Activated T-helper 1 cell treated with anti-CD3 and anti-CD28 coated beads, Interleukin-12 subunit alpha, Interleukin-12 subunit beta, Interleukin-2, Interleukin-4 antibody, amounts not matched to agents 30 ng/mL and 10 ng/mL and 1 ng/mL, durations not matched to agents 14 hours and 24 hours and 36 hours (primary cell): ENCODE results near the gene BCR. TPM values are rescaled to one million over a fixed set of nuclear protein-coding genes. Genes with fewer than 3 reads are reported as not detected.
A peak's percentile ranks its signal among the peaks of the same experiment; 100 is the strongest.

ENCODE experiments used
- DNase-seq: peaks from one replicate; pipeline ENCODE4 v3.0.0; 2021; ENCODE audit warnings: low spot score
- H3K27ac Mint-ChIP-seq: one replicate; pipeline ENCODE4 v1.8.0; 2021; ENCODE audit warnings: mild to moderate bottlenecking, mixed read lengths
- H3K27me3 Mint-ChIP-seq: one replicate; pipeline ENCODE4 v1.8.0; 2022; ENCODE audit warnings: mild to moderate bottlenecking, moderate library complexity, mixed read lengths; ENCODE audit not compliant: insufficient read depth
- H3K36me3 Mint-ChIP-seq: one replicate; pipeline ENCODE4 v1.8.0; 2021; ENCODE audit warnings: low read depth, mixed read lengths
- H3K4me1 Mint-ChIP-seq: one replicate; pipeline ENCODE4 v1.8.0; 2021; ENCODE audit warnings: low read depth, mixed read lengths
- H3K4me3 Mint-ChIP-seq: one replicate; pipeline ENCODE4 v1.8.0; 2021; ENCODE audit warnings: mild to moderate bottlenecking, moderate library complexity, mixed read lengths
- H3K9me3 Mint-ChIP-seq: one replicate; pipeline ENCODE4 v1.8.0; 2021; ENCODE audit warnings: mixed read lengths
- intact Hi-C: fragments of 100-400 bp; cut with micrococcal nuclease; formaldehyde crosslinking; loops from one replicate; pipeline ENCODE4 v1.15.1; 2024
- total RNA-seq: library from RNA; stranded (reverse); gene quantifications from 2 replicates; pipeline ENCODE4 v1.2.3, GENCODE V29; 2022

BCR gene
- total RNA-seq, 1 donor from 2014 or later = 56.8 TPM

DNA sequence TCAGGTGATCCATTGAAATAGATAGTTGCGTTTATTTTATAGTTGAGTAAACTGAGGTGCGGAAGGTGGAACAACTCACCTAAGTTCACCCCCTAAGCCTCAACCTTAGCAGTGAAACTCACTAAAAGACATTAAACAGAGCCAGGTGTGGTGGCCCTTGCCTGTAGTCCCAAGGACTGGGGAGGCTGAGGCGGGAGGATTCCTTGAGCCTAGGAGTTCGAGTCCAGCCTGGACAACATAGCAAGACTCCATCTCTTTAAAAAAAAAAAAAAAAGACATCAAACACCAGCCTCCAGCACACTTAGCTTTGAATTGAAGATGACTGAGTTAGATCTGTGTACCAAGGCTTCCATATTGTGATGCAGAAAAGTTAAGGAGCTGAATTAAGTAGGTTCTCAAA lies 35.9 kb upstream of the BCR start:
- no peak overlapping the region for H3K4me3 Mint-ChIP-seq
- intact Hi-C loops = loop anchor here (5.0 kb wide), 2 partner anchors 72 to 277 kb away; partner anchors contain the start of gene GNAZ

DNA sequence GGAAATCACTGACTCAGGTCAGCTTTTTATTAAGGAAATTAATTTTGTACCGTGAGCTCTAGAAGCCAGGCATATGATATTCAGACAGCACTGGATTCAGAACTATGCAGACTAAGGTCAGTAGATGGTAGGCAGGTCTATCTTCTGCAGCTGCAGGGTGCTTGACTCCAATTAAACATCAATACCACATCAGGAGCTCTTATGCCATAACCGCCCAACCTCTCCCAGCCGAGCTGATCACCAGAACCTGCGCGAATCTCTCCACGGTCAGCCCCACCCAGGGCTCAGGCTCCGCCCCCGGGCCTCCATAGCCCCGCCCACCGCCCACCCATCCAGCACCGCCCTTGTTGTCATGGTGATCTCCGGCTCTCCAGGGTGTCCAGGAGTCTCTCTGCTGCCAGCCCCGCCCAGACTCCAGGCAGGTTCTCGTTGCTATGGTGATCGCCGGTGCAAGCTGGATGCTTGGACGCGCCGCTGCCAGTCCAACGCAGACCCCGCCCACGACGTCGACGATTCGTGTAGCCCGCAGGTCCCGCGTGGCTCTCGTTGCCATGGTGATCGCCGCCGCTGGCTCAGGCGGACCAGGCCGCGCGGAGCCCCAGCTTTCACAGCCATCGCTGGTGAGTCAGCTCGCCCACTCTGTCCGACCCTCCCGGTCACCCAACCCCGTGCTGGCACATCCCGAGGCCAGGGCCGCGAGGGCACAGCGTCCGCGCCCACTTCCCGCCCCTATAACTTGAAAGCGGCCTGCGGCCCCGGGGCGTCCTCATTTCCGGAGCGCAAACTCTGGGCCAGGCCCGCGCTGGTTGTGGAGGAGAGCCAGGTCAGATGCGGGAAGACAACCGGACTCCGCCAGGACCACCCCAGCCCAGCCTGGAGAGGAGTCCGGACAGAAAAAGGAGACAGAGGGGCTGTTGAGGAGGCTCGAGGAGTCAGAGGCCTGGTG lies 35.1 kb upstream of the BCR start, which contains the start of gene RAB36:
TSS of gene RAB36 (plus strand) at position 546 of the 946 bp plus-strand sequence. CDS start 1,140 bp downstream, outside the sequence.
- H3K27me3 Mint-ChIP-seq = peaks cover 6% of the 10 kb centered on the region
- intact Hi-C loops = loop anchor here (5.0 kb wide), 2 partner anchors 73 to 278 kb away; partner anchors contain the start of gene GNAZ
- H3K27ac Mint-ChIP-seq = peak within 1 kb of the TSS; percentile 70
- no peaks in the 10 kb centered on the region for H3K9me3 Mint-ChIP-seq
- peak within 1 kb of the TSS; percentile 72 for H3K4me3 Mint-ChIP-seq
- DNase-seq = peak; percentile 86
- H3K36me3 Mint-ChIP-seq = no peaks in the 10 kb centered on the region
- H3K4me1 Mint-ChIP-seq = peaks cover 23% of the 10 kb centered on the region

More for the DNA sequence above, 35.9 kb upstream of the BCR start:
- Mint-ChIP-seq H3K27me3 (peaks cover 6% of the 10 kb centered on the region), H3K36me3 (no peaks in the 10 kb centered on the region), H3K4me1 (peaks cover 23% of the 10 kb centered on the region), H3K27ac (no peak overlapping the region), H3K9me3 (no peaks in the 10 kb centered on the region)
- no peak for DNase-seq

DNA sequence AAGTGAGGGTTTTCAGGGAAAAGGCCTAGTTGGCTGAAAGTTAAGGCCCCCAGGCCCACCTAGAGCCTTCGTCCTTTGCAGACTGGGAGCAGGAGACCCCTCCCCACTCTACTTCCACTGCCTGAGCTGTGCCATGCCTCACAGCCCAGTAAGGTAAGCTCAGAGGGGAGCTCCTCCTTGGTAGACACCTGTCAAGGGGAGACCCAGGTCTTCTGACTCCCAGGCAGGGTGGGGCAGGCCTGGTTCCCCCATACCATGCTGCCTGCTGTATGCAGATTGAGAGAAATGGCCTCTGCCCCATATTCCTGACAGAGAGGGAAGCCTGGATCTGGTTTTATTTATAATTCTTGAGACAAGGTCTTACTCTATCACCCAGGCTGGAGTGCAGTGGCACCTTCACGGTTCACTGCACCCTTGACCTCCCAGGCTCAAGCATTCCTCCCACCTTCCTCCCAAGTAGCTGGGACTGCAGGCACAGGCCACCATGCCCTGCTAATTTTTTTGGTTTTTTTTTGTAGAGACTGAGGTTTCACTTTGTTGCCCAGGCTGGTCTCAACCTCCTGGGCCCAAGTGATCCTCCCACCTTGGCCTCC lies 34.3 kb upstream of the BCR start:
- no peak for DNase-seq
- Mint-ChIP-seq H3K4me1 (peaks cover 23% of the 10 kb centered on the region), H3K27ac (no peak overlapping the region), H3K9me3 (no peaks in the 10 kb centered on the region), H3K36me3 (no peaks in the 10 kb centered on the region), H3K27me3 (peaks cover 6% of the 10 kb centered on the region), H3K4me3 (peak overlapping the region; percentile 72)
- intact Hi-C loops = no loop called here

DNA sequence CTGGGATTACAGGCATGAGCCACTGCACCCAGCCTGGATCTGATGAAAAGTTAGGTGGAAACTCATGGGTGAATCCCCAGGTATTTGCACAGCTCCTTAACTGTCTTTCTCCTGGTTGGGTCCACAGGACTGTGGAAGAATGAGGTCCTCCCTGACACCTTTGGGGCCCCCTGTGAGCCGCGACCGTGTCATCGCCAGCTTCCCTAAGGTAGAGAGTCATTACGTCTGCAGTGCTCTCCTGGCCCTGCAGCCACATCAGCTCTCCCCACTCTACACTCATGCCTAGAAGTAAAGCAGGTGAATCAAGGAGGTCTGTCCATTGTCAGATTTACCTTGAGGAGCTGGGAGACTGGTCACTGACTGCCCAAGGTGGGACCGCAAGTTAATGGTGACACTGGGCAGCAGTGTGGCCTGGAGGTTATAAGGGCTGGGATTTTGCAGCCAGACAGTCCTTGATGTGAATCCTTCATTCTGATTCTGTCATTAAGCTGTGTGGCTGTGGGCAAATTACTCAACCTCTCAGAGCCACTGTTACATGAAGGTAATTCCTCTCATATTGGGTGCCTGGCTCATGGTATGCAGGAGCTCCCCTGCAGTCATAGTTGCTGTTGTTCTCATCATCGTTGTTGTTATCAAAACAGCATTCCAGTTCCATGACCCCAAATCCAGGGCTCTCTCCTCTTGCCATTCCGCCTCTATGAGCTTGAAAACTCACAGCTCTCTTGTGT lies 33.7 kb upstream of the BCR start:
- Mint-ChIP-seq H3K36me3 (no peaks in the 10 kb centered on the region), H3K9me3 (no peaks in the 10 kb centered on the region), H3K4me3 (no peak overlapping the region), H3K4me1 (peaks cover 19% of the 10 kb centered on the region), H3K27ac (no peak overlapping the region), H3K27me3 (peaks cover 6% of the 10 kb centered on the region)
- intact Hi-C loops = no loop called here
- DNase-seq = no peak

DNA sequence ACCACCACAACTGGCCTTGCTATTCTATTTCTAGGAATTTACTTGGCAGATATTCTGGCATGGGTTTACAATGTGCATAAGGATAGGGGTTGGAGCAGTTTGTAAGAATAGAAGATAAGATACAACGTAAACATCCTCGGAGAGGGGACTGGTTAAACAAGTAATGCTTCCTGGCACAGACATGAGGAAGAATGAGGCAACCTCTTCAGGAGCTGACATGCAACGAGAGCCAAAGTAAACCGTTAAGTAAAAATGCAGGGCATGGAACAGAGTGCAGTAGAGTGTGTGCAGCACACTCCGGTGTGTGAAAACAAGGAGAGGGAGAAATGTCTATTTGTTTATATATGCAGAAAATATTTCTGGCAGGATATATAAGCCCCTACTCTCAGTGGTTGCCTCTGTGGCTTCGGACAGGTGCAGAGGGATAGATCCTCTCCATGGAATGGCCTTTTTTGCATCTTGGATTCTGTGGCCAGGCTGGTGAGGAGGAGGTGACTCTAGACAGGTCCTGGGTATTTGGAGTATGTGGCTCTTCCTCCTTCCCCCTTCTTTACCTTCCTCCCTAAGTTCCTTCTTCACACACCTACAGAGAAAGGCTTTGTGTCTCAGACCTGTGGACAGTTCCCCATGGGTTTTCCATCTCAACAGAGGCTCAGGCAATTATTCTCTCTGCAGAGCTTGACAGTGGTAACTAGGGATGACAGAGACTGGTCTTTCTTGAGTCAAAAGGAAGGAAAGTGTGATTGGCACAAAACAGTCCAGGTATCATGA lies 32.5 kb upstream of the BCR start:
- intact Hi-C loops = no loop called here
- Mint-ChIP-seq H3K27me3 (peaks cover 6% of the 10 kb centered on the region), H3K4me1 (peaks cover 9% of the 10 kb centered on the region), H3K9me3 (no peaks in the 10 kb centered on the region), H3K27ac (no peak overlapping the region), H3K4me3 (no peak overlapping the region), H3K36me3 (no peaks in the 10 kb centered on the region)
- no peak for DNase-seq

DNA sequence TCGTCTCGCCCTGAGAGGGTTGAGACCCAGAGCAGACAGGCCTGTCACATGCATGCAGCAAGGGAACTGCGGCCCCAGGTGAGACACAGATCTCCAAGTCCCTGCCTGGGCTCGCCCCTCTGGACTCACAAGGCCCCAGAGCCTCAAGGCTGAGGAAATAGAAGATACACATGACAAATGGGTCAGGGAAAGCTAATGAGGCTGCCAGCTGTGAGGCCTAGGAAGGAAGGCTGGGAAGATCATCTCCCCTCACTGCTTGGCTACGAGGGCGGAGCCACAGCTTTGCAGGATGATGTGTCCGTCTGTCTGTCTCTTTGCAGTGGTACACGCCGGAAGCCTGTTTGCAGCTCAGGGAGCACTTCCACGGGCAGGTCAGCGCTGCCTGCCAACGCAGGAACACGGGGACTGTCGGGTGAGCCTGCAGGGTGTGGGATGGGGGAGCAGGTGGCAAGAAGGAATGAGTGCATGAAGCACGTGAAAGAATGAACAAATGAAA lies 30.5 kb upstream of the BCR start:
- DNase-seq = no peak
- Mint-ChIP-seq H3K4me1 (peaks cover 7% of the 10 kb centered on the region), H3K36me3 (no peaks in the 10 kb centered on the region), H3K27me3 (peaks cover 6% of the 10 kb centered on the region), H3K4me3 (no peak overlapping the region), H3K9me3 (no peaks in the 10 kb centered on the region), H3K27ac (no peak overlapping the region)
- intact Hi-C loops = no loop called here

DNA sequence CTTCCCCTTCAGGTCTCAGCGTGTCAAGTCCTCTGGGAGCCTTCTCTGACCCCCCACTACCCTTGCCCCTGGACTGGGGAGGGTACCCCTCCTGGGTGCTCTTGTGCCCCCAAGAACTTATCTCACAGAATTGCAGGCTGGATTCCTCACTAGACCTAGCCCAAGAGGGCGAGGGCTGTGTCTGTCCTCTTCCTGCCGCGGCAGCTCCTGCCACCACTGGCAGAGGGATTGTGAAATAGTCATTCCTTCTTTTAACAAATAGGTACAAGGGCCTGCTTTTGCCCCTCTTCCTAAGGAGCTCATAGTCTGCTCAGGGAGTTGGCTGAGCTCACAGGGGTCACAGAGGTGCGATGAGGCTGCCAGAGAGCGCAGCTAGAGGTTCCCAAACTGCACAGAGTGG lies 29.5 kb upstream of the BCR start:
- intact Hi-C loops = no loop called here
- no peak overlapping the region for H3K4me3 Mint-ChIP-seq
- no peaks in the 10 kb centered on the region for H3K9me3 Mint-ChIP-seq

DNA sequence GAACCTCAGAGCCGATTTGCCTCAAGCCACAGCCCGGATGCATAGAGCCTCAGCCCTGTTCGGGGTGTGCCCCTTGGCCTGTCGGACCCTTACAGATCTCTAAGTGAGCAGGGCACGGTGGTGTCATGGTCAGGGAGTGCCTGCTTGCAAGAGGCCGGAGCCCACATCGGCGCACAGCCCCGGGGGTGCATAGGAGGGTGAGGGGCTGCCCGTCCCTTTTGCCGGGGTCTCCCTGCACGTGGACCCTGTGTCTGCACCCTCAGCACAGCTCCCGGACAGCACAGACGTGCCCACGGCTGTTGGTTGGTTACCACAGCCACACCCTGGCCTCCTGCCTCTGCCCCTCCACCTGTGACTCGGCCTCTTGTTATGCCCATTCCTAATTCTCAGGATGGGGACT lies 28.5 kb upstream of the BCR start:
- peaks cover 7% of the 10 kb centered on the region for H3K4me1 Mint-ChIP-seq
- H3K27me3 Mint-ChIP-seq = peaks cover 3% of the 10 kb centered on the region
- no peaks in the 10 kb centered on the region for H3K36me3 Mint-ChIP-seq
- H3K27ac Mint-ChIP-seq = no peak overlapping the region
- no peaks in the 10 kb centered on the region for H3K9me3 Mint-ChIP-seq
- DNase-seq = no peak
- intact Hi-C loops = no loop called here
- H3K4me3 Mint-ChIP-seq = no peak overlapping the region

More for the DNA sequence above, 29.5 kb upstream of the BCR start:
- peaks cover 7% of the 10 kb centered on the region for H3K4me1 Mint-ChIP-seq
- H3K27me3 Mint-ChIP-seq = peaks cover 6% of the 10 kb centered on the region
- H3K36me3 Mint-ChIP-seq = no peaks in the 10 kb centered on the region
- no peak overlapping the region for H3K27ac Mint-ChIP-seq
- DNase-seq = no peak

DNA sequence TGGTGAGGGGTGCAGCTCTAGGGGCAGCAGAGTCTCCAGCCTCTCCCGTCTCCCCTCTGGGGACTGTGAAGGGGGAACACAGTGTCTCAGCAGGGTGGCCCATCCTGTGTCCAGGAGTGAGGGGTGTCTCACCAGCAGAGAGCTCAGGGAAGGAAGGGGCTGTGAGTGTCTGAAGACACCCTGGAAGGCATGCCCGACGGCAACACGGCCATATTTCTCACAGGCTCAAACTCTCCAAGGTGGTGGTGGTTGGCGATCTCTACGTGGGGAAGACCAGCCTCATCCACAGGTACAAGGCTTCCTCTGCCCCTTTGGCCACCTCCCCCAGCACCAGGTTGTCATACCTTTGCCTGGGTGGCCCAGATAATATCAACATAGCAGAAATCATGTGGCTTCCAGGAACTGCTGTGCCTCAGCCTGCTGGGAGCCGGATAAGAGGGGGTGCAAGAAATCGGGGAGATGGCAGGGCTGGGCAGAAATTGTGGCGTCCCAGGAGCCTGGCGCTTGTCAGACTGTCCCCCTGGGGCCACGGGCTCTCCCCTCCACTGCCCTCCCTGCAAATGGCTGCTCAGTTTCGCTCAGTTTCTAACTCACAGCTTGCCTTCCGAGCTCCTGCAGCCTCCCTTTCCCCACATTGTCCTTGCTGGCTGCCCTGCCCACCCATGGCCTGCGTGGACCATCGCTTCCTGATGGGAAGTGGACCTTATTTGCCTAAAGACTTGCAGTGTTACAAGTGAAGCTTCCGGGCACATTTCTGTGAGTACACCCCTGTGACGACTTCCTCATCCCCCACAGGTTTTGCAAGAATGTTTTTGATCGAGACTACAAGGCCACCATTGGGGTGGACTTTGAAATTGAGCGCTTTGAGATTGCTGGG lies 27.8 kb upstream of the BCR start:
- Mint-ChIP-seq H3K27ac (no peak overlapping the region), H3K27me3 (peaks cover 3% of the 10 kb centered on the region), H3K4me3 (no peak overlapping the region), H3K9me3 (no peaks in the 10 kb centered on the region), H3K36me3 (no peaks in the 10 kb centered on the region), H3K4me1 (peaks cover 7% of the 10 kb centered on the region)
- DNase-seq = no peak
- intact Hi-C loops = no loop called here

DNA sequence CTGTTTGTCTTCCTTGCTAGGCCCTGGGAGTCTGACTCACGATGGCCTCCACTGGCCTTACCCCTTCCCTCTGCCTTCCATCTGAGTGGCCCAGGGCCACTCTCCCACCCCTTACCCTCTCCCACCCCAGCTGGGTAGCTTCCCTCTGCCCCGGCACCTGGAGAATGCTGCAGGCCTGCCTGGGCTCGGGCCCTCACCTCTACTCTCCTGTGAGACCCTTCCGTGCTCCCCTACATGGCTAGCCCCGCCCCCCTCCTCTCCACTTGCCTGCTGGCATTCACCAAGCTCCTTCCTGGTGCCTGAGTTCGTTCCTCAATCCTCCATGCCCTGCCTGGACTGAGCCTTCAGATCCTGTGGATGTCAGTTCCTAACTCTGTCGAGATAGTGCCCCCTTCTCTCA lies 26.3 kb upstream of the BCR start:
- H3K4me3 Mint-ChIP-seq = no peak overlapping the region
- no peak overlapping the region for H3K27ac Mint-ChIP-seq
- no peaks in the 10 kb centered on the region for H3K36me3 Mint-ChIP-seq
- H3K9me3 Mint-ChIP-seq = no peaks in the 10 kb centered on the region
- intact Hi-C loops = no loop called here
- H3K27me3 Mint-ChIP-seq = no peaks in the 10 kb centered on the region
- no peak for DNase-seq
- peaks cover 7% of the 10 kb centered on the region for H3K4me1 Mint-ChIP-seq

DNA sequence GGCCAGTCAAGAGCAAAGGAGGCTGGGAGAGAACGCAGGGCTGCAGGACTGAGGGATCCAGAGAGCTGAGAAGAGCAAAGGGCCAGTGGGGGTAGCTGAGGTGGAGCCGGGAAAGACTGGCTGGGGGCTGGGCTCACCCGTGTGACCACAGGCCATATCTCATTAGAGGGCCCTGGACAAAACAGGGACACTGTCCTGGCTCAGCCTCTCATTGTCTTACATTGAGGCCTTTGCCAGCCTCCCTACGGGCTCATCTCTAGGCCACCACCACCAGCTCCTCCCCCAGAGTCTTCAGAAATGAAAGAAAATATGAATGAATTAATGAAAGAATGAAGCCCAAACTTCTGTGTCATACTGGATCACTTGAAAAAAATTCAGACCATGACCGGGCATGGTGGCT lies 25.8 kb upstream of the BCR start:
- no peak overlapping the region for H3K4me3 Mint-ChIP-seq
- no peak for DNase-seq
- peaks cover 7% of the 10 kb centered on the region for H3K4me1 Mint-ChIP-seq
- no peaks in the 10 kb centered on the region for H3K27me3 Mint-ChIP-seq
- intact Hi-C loops = no loop called here
- no peaks in the 10 kb centered on the region for H3K36me3 Mint-ChIP-seq
- no peak overlapping the region for H3K27ac Mint-ChIP-seq
- H3K9me3 Mint-ChIP-seq = no peaks in the 10 kb centered on the region
